GM12878 (cell line): Measurements from ENCODE around the gene SWT1. TPM values are rescaled to one million over a fixed set of nuclear protein-coding genes. Genes with fewer than 3 reads are reported as not detected.
A peak's percentile ranks its signal among the peaks of the same experiment; 100 is the strongest.

Source experiments
- ATAC-seq: fragments of 200-7000 bp; cut with Tn5 transposase; 3 replicates; pipeline ENCODE4 v1.9.1; 2020; ENCODE audit warnings: mild to moderate bottlenecking, moderate library complexity
- BruUV-seq: library from RNA; stranded (reverse); fragments of 400-500 nt; replicated peaks from 2 replicates; lab custom pipeline; 2021; lab: Mats Ljungman, UMichigan
- CTCF ChIA-PET: fragments of 300-600 bp; sonication (Branson Sonifier 250); formaldehyde crosslinking; extraction: SDS; loops from one replicate; lab custom pipeline; 2021; ENCODE audit warnings: inconsistent platforms; lab: Yijun Ruan, JAX
- POLR2A ChIA-PET: fragments of 350-600 bp; formaldehyde crosslinking; extraction: SDS; loops from one replicate; lab custom pipeline; 2021; ENCODE audit warnings: inconsistent platforms; lab: Charles Lee
- RAD21 ChIA-PET: fragments of 300-600 bp; sonication (Branson Sonifier 250); formaldehyde crosslinking; loops from one replicate; lab custom pipeline; 2023; ENCODE audit warnings: antibody characterized with exemption; ENCODE audit not compliant: unreplicated experiment; lab: Charles Lee
- SMC1A ChIA-PET: fragments of 300-600 bp; sonication (Branson Sonifier 250); formaldehyde crosslinking; loops from one replicate; lab custom pipeline; 2023; ENCODE audit not compliant: unreplicated experiment, uncharacterized antibody; lab: Charles Lee
- DNase-seq: peaks from one replicate; pipeline ENCODE4 v3.0.0-alpha.2; 2011; ENCODE audit warnings: low read depth, low spot score
- FAIRE-seq: peaks from 3 replicates; lab custom pipeline; 2011; peaks lifted over from hg19 to GRCh38; lab: Jason Lieb, UNC
- H2AFZ ChIP-seq: 2 replicates; pipeline ENCODE4 v1.6.0; 2011; ENCODE audit warnings: low read depth, low read length, control low read depth; ENCODE audit not compliant: control insufficient read depth
- H3K27ac ChIP-seq: 2 replicates; pipeline ENCODE4 v1.5.1; 2011; ENCODE audit warnings: control low read depth; ENCODE audit not compliant: control insufficient read depth, insufficient read depth
- H3K27me3 ChIP-seq, 2 experiments: replicated peaks in 1 of 2; 2 replicates each; pipeline versions ENCODE4 v1.6.0 to v1.6.1; 2011; ENCODE audit warnings: low read length in 1 of 2; ENCODE audit not compliant: control insufficient read depth in 2 of 2, insufficient read depth in 2 of 2
- H3K36me3 ChIP-seq, 2 experiments: 2 replicates each; pipeline ENCODE4 v1.5.1; 2011; ENCODE audit warnings: low read length in 1 of 2; ENCODE audit not compliant: control insufficient read depth in 2 of 2, insufficient read depth in 2 of 2
- H3K4me1 ChIP-seq: 2 replicates; pipeline ENCODE4 v1.6.1; 2011; ENCODE audit warnings: mild to moderate bottlenecking, low read length, moderate library complexity, mixed read lengths; ENCODE audit not compliant: control insufficient read depth, insufficient read depth
- H3K4me2 ChIP-seq: 2 replicates; pipeline ENCODE4 v1.6.0; 2011; ENCODE audit warnings: control low read depth; ENCODE audit not compliant: control insufficient read depth, insufficient read depth
- H3K4me3 ChIP-seq: fragments of 200-600 bp; sonication (generic); 2 replicates; pipeline ENCODE4 v1.5.1; 2016
- H3K79me2 ChIP-seq: 2 replicates; pipeline ENCODE4 v1.6.0; 2011; ENCODE audit warnings: low read length; ENCODE audit not compliant: control insufficient read depth, insufficient read depth
- H3K9ac ChIP-seq: 2 replicates; pipeline ENCODE4 v1.8.0; 2011; ENCODE audit warnings: low read length, control low read depth, mixed read lengths; ENCODE audit not compliant: control insufficient read depth, insufficient read depth
- H3K9me3 ChIP-seq: replicated peaks from 3 replicates; pipeline ENCODE4 v1.5.1; 2011; ENCODE audit warnings: mild to moderate bottlenecking, low read length; ENCODE audit not compliant: control insufficient read depth, insufficient read depth
- H4K20me1 ChIP-seq: 2 replicates; pipeline ENCODE4 v1.6.0; 2011; ENCODE audit not compliant: control insufficient read depth, insufficient read depth
- CREM ChIP-seq: IDR thresholded peaks from 2 replicates; pipeline ENCODE4 v1.6.1; 2014; ENCODE audit warnings: antibody characterized with exemption, low read depth
- IKZF2 ChIP-seq, 2 experiments: fragments of 450-650 bp; IDR thresholded peaks; 2 replicates each; pipeline ENCODE4 v1.6.1; 2017; ENCODE audit warnings: mild to moderate bottlenecking in 2 of 2, moderate library complexity in 2 of 2
- PML ChIP-seq: IDR thresholded peaks from 2 replicates; pipeline ENCODE4 v1.6.1; 2012; ENCODE audit warnings: low read length, inconsistent platforms
- POU2F2 ChIP-seq: IDR thresholded peaks from 3 replicates; pipeline ENCODE4 v1.6.1; 2011; ENCODE audit warnings: low read depth, mild to moderate bottlenecking, low read length, borderline replicate concordance
- SMAD5 ChIP-seq: IDR thresholded peaks from 2 replicates; pipeline ENCODE4 v1.6.1; 2016; ENCODE audit warnings: antibody characterized with exemption, low read depth
- WGBS: methylation state at CpG from one replicate; pipeline ENCODE4 v1.1.6; 2016; ENCODE audit warnings: low lambda C conversion rate; ENCODE audit not compliant: insufficient replicate concordance, insufficient coverage; ENCODE audit errors: missing lambda C conversion rate; 5-methylcytosine and 5-hydroxymethylcytosine counted together
- in situ Hi-C: fragments of 300-500 bp; cut with MboI; formaldehyde crosslinking; loops from 9 replicates; pipeline ENCODE4 v1.14.3; 2018; ENCODE audit warnings: mixed read lengths
- intact Hi-C: fragments of 100-400 bp; cut with micrococcal nuclease; formaldehyde crosslinking; loops from one replicate; pipeline ENCODE4 v1.14.2; 2022; ENCODE audit not compliant: unreplicated experiment
- polyA plus RNA-seq, 11 experiments: library from polyadenylated mRNA; depleted of rRNA in 4 of 11; unstranded in 6 of 11; stranded (reverse) in 5 of 11; fragments of >200 nt; fragmentation: Nextera tagmentation in 4 of 11; fragmentation: Illumina TruSeq in 1 of 11; extraction: Ambion mirVana in 4 of 11; extraction: Trizol in 1 of 11; gene quantifications; 1 replicate in 1 of 11; 2 replicates in 10 of 11; pipeline versions ENCODE4 v1.2.1 to v1.2.3, GENCODE V29; 2011 to 2016; ENCODE audit warnings: inconsistent platforms in 2 of 11, missing spikeins in 2 of 11, low read depth in 1 of 11
- total RNA-seq, 4 experiments: library from RNA; depleted of rRNA in 3 of 4; stranded (reverse); fragments of >200 nt in 3 of 4; fragmentation: Illumina TruSeq in 1 of 4; extraction: Trizol in 1 of 4; gene quantifications; 2 replicates each; pipeline versions ENCODE4 v1.2.1 to v1.2.3, GENCODE V29; 2013 to 2021

The SWT1 gene
- total and polyA plus RNA-seq, 10 of the 15 experiments (the other 5 are each of a cell fraction or from before 2014, with no cell fraction given) = 1.0 to 4.2 (median 2.6) TPM

DNA sequence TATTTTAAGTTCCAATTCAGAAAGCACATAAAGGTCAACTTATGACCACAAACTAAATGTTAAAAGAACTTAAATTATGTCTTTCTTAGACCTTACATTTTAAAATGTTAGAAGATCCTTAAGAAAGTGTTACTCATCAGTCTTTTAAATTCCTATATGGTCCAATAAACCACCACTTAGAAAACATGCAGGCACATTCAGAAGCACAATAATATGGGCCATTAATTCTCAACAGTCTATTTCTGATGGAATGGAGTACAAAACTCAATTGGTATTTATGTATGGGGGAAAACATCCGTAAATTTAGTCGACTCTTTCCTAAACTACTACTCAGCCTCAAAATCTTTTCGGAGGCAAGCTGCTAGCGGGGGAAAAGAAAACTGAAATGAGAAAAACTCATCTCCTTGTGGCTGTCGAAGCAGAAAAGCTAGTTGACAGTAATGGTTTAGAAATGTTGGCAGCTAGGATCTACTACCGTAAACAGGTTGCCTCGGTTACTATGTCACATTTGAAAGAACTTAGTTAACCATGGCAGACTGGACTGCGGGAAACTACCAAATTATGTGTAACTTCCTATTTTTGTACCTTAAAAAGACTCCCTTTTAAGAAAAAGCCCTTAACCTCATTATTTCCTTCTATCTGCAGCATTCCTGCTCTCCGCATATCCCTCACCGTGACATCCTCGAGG lies 1.2 kb upstream of the SWT1 start:
- POLR2A ChIA-PET = interaction anchor here (0.9 to 1.4 kb wide), 4 partner anchors 12 to 1219 kb away, joined by 3 to 6 read pairs (median 4); partner anchors contain the start of genes ODR4 and TPR
- ATAC-seq = peak; percentile 17
- Histone ChIP-seq H3K9ac (peak overlapping the region; percentile 87), H3K27me3 (no peaks in the 10 kb centered on the region), H4K20me1 (no peaks in the 10 kb centered on the region), H3K4me1 (peaks cover 13% of the 10 kb centered on the region; the same call in 1 of the 2 replicates), H3K79me2 (peaks cover 24% of the 10 kb centered on the region), H3K27ac (peak overlapping the region; percentile 94), H2AFZ (peak overlapping the region; percentile 78), H3K4me3 (peak overlapping the region; percentile 94), H3K9me3 (no peaks in the 10 kb centered on the region), H3K4me2 (peak overlapping the region; percentile 92), H3K36me3 (no peaks in the 10 kb centered on the region)
- 2% methylated on average over 11 of the region's 11 CpGs for WGBS
- RAD21 ChIA-PET = interaction anchor here (1.3 to 5.6 kb wide), 2 partner anchors 13 to 169 kb away, joined by 3 to 65 read pairs; no protein-coding TSS in a partner anchor
- peak; percentile 20 for DNase-seq
- in situ Hi-C loops = no loop called here
- CTCF ChIA-PET = interaction anchor here (0.9 to 9.5 kb wide), 5 partner anchors 10 to 350 kb away, joined by 3 to 121 read pairs (median 4); no protein-coding TSS in a partner anchor
- TF ChIP-seq PML (0 out of 2 replicates have a peak, but pooled peaks have one; percentile 14), CREM (peak; percentile 18; the same call in 1 of the 2 replicates), IKZF2 (IDR thresholded peaks at IDR 0.05) (no peak), SMAD5 (peak; percentile 28; the same call in 1 of the 2 replicates), POU2F2 (no peak)
- intact Hi-C loops = loop anchor here (5.0 kb wide), 3 partner anchors 108 to 398 kb away; partner anchors contain the start of genes IVNS1ABP and RNF2
- SMC1A ChIA-PET = interaction anchor here (1.2 to 2.0 kb wide), 3 partner anchors 10 to 110 kb away, joined by 4 to 19 read pairs (median 4); partner anchors contain the start of gene RNF2
- no peak for FAIRE-seq
- BruUV-seq = no TSS peak
